RWPE2 (cell line): Measurements from ENCODE around the gene NFKBIZ.

Source experiments
- ATAC-seq: fragments of 200-7000 bp; cut with Tn5 transposase; 3 replicates; pipeline ENCODE4 v1.9.1; 2021; ENCODE audit warnings: low read depth
- DNase-seq: peaks from one replicate; pipeline ENCODE4 v3.0.0-alpha.2; 2020; ENCODE audit warnings: low spot score
- H3K27ac ChIP-seq: fragments of 450-650 bp; 2 replicates; pipeline ENCODE4 v1.5.1; 2017; ENCODE audit warnings: mild to moderate bottlenecking; ENCODE audit not compliant: poor library complexity, severe bottlenecking
- H3K27me3 ChIP-seq: fragments of 250-450 bp; sonication (Bioruptor Pico); 2 replicates; pipeline ENCODE4 v1.5.1; 2021; ENCODE audit warnings: mild to moderate bottlenecking, moderate library complexity; ENCODE audit not compliant: insufficient read depth, poor library complexity, severe bottlenecking
- H3K36me3 ChIP-seq: fragments of 250-450 bp; sonication (Bioruptor Pico); 2 replicates; pipeline ENCODE4 v1.5.1; 2020; ENCODE audit warnings: low read depth, mild to moderate bottlenecking, moderate library complexity
- H3K4me1 ChIP-seq: fragments of 250-450 bp; sonication (Bioruptor Pico); 2 replicates; pipeline ENCODE4 v1.5.1; 2021; ENCODE audit warnings: mild to moderate bottlenecking, moderate library complexity; ENCODE audit not compliant: insufficient read depth, poor library complexity, severe bottlenecking
- H3K4me3 ChIP-seq: fragments of 250-450 bp; sonication (Bioruptor Pico); 2 replicates; pipeline ENCODE4 v1.5.1; 2021; ENCODE audit warnings: mild to moderate bottlenecking, moderate library complexity; ENCODE audit not compliant: severe bottlenecking
- H3K9me3 ChIP-seq: fragments of 250-450 bp; sonication (Bioruptor Pico); 2 replicates; pipeline ENCODE4 v1.5.1; 2021; ENCODE audit warnings: mild to moderate bottlenecking, moderate library complexity; ENCODE audit not compliant: severe bottlenecking
- CTCF ChIP-seq: fragments of 450-650 bp; IDR thresholded peaks from one replicate; pipeline ENCODE4 v1.5.1; 2017; ENCODE audit warnings: mild to moderate bottlenecking, moderate library complexity; ENCODE audit not compliant: poor library complexity, severe bottlenecking

The NFKBIZ gene

DNA sequence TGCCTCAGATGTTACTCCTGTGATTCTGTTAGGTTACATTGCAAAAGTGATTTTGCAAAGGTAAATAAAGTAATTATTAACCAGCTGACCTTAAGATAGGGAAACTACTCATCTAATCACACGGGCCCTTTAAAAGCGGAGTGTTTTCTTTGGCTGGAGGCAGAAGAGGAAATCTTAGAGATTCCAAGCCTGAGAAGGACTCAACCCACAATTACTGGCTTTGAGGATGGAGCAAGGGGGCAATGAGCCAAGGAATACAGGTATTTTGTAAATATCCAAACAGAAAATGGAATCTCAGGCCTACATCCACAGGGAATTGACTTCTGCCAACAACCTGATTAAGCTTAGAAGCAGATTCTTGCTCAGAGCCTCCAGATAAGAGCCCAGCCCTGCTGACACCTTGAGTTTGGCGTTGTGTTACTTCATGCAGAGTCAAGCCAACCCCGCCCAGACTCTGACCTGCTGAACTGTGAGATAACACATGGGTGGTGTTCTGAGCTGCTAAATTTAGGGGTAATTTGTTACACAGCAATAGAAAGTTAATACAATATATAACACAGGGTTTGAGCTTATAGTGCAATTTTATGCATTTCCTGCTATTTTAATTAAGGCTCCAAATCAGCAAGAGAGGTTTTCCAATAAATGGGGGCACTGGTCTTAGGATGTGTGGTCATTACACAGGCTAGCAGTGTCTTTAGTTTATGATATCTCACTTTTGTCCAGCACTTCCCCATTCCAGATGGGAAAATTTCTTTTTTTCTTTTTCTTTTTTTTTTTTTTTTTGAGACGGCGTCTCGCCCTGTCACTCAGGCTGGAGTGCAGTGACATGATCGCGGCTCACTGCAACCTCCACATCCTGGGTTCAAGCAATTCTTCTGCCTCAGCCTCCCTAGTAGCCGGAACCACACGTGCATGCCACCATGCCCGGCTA is 19.5 kb downstream of the NFKBIZ start:
- DNase-seq: no peak
- peak; percentile 46 for ATAC-seq
- no peak overlapping the region for H3K27ac ChIP-seq

GRCh38 chr3:101870138-101870537 is 20.8 kb downstream of the NFKBIZ start:
- DNase-seq (no peak), ATAC-seq (0 out of 3 replicates have a peak, but pooled peaks have one; percentile 17)
- TF ChIP-seq CTCF: no peak
- peaks cover 4% of the 10 kb centered on the region for H3K4me1 ChIP-seq
- no peaks in the 10 kb centered on the region for H3K36me3 ChIP-seq
- H3K9me3 ChIP-seq: no peaks in the 10 kb centered on the region
- no peak overlapping the region for H3K4me3 ChIP-seq
- H3K27me3 ChIP-seq: no peaks in the 10 kb centered on the region
- no peak overlapping the region for H3K27ac ChIP-seq

More for the DNA sequence above, 19.5 kb downstream of the NFKBIZ start:
- no peak overlapping the region for H3K4me3 ChIP-seq
- H3K9me3 ChIP-seq: no peaks in the 10 kb centered on the region
- TF ChIP-seq CTCF: no peak
- H3K36me3 ChIP-seq: no peaks in the 10 kb centered on the region
- H3K27me3 ChIP-seq: no peaks in the 10 kb centered on the region
- H3K4me1 ChIP-seq: peaks cover 4% of the 10 kb centered on the region

- no peak overlapping the region for H3K4me3 ChIP-seq
- H3K27ac ChIP-seq: no peak overlapping the region
- no peaks in the 10 kb centered on the region for H3K27me3 ChIP-seq
- H3K36me3 ChIP-seq: no peaks in the 10 kb centered on the region
- TF ChIP-seq CTCF: no peak
- no peak for DNase-seq
- no peaks in the 10 kb centered on the region for H3K9me3 ChIP-seq
- ATAC-seq: peak; percentile 76
- no peaks in the 10 kb centered on the region for H3K4me1 ChIP-seq
Observed at GRCh38 chr3:101873619-101874018, 24.3 kb downstream of the NFKBIZ start.

DNA sequence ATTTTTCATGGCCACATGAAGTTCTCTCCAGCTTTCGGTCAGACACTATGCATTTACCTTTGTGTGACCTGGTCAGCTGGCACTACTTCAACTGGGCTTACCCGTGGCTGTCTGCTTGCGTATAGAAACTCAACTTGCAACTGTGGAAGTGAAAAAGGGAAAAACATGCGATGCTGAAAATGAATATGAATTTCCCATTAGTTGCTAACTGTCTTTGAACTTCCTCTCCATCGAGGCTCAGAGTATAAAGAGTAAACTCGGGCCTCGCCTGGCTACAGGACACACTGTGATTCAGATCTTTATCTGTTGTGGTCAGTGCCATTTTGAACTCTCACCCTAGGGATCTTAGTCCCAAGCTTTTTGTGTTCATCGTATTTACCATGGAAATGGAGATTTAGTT is 26.8 kb downstream of the NFKBIZ start:
- Histone ChIP-seq H3K4me1 (no peaks in the 10 kb centered on the region), H3K9me3 (no peaks in the 10 kb centered on the region), H3K36me3 (no peaks in the 10 kb centered on the region), H3K27ac (no peak overlapping the region), H3K27me3 (no peaks in the 10 kb centered on the region), H3K4me3 (no peak overlapping the region)
- TF ChIP-seq CTCF: no peak
- DNase-seq: no peak
- no peak for ATAC-seq

DNA sequence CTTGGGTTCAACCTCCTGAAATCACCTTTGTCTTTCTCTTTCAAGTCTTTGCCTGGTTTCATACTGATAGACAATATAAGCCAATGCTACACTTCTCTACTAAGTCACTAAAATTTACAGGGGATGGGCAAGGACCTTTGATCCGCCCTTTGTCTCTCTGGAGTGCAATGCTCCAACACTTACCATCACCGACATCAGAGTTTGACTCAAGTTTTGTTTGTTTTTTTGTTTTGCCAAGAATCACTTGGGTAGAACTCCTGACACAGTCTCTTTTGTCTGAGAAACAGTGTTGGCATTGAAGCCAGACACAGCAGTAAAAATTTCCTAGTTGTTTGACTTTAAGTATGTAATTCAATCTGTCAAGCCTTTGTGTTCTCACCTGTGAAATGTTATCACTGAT is 29.3 kb downstream of the NFKBIZ start:
- no peaks in the 10 kb centered on the region for H3K27me3 ChIP-seq
- no peaks in the 10 kb centered on the region for H3K4me1 ChIP-seq
- no peak overlapping the region for H3K4me3 ChIP-seq
- ATAC-seq (no peak), DNase-seq (no peak)
- no peak overlapping the region for H3K27ac ChIP-seq
- no peak for TF ChIP-seq CTCF
- no peaks in the 10 kb centered on the region for H3K9me3 ChIP-seq
- H3K36me3 ChIP-seq: no peaks in the 10 kb centered on the region
